WTC11 (cell line): ENCODE data around the gene CDS1. TPM values are rescaled to one million over a fixed set of nuclear protein-coding genes. Genes with fewer than 3 reads are reported as not detected.

Experiments
- ATAC-seq: fragments of 200-7000 bp; cut with Tn5 transposase; 2 replicates; pipeline ENCODE4 v1.10.0; 2021; ENCODE audit warnings: mild to moderate bottlenecking, moderate library complexity
- CTCF ChIA-PET: fragments of 300-600 bp; sonication (Branson Sonifier 250); formaldehyde crosslinking; loops from one replicate; lab custom pipeline; 2021; ENCODE audit warnings: antibody characterized with exemption; lab: Charles Lee
- POLR2A ChIA-PET: fragments of 350-600 bp; sonication (Branson Sonifier 250); formaldehyde crosslinking; loops from one replicate; lab custom pipeline; 2021; ENCODE audit warnings: antibody characterized with exemption; lab: Charles Lee
- DNase-seq: peaks from one replicate; pipeline ENCODE4 v3.0.0; 2021; ENCODE audit warnings: low spot score
- H3K27ac Mint-ChIP-seq: 2 replicates; pipeline ENCODE4 v1.8.0; 2021; ENCODE audit warnings: mixed read lengths
- H3K27me3 Mint-ChIP-seq: 2 replicates; pipeline ENCODE4 v1.8.0; 2021; ENCODE audit warnings: low read depth, mild to moderate bottlenecking, moderate library complexity, mixed read lengths
- H3K36me3 Mint-ChIP-seq: 2 replicates; pipeline ENCODE4 v1.8.0; 2021; ENCODE audit warnings: mixed read lengths
- H3K4me1 Mint-ChIP-seq: 2 replicates; pipeline ENCODE4 v1.8.0; 2022; ENCODE audit warnings: mixed read lengths
- H3K4me3 Mint-ChIP-seq: 2 replicates; pipeline ENCODE4 v1.8.0; 2021; ENCODE audit warnings: mild to moderate bottlenecking, moderate library complexity, mixed read lengths
- H3K9me3 Mint-ChIP-seq: 2 replicates; pipeline ENCODE4 v1.8.0; 2021; ENCODE audit warnings: mixed read lengths
- AR ChIP-seq: fragments of 250-450 bp; sonication (Bioruptor Pico); IDR thresholded peaks from 2 replicates; pipeline ENCODE4 v1.9.0; 2021; ENCODE audit warnings: mild to moderate bottlenecking
- CTCF ChIP-seq: fragments of 200-600 bp; IDR thresholded peaks from 2 replicates; pipeline ENCODE4 v1.8.0; 2022; ENCODE audit warnings: antibody characterized with exemption
- E2F1 ChIP-seq: sonication (generic); formaldehyde crosslinking; IDR thresholded peaks from 2 replicates; pipeline ENCODE4 v1.8.0; 2022; ENCODE audit warnings: mild to moderate bottlenecking, missing genetic modification reagents
- ERG ChIP-seq: fragments of 250-450 bp; sonication (Bioruptor Pico); IDR thresholded peaks from 2 replicates; pipeline ENCODE4 v1.8.0; 2021; ENCODE audit warnings: mild to moderate bottlenecking
- ETV6 ChIP-seq: sonication (generic); formaldehyde crosslinking; IDR thresholded peaks from 2 replicates; pipeline ENCODE4 v1.8.1; 2022; ENCODE audit warnings: mild to moderate bottlenecking, missing genetic modification reagents
- FOXK1 ChIP-seq: sonication (generic); formaldehyde crosslinking; IDR thresholded peaks from 2 replicates; pipeline ENCODE4 v1.8.0; 2022; ENCODE audit warnings: mild to moderate bottlenecking, moderate library complexity, missing genetic modification reagents
- GRHL2 ChIP-seq: fragments of 250-450 bp; sonication (Bioruptor Pico); IDR thresholded peaks from 2 replicates; pipeline ENCODE4 v1.8.0; 2022; ENCODE audit warnings: mild to moderate bottlenecking, moderate library complexity; ENCODE audit not compliant: insufficient replicate concordance, severe bottlenecking
- IRF1 ChIP-seq: sonication (generic); formaldehyde crosslinking; IDR thresholded peaks from 2 replicates; pipeline ENCODE4 v1.8.0; 2023; ENCODE audit warnings: missing genetic modification reagents
- IRF2 ChIP-seq: sonication (generic); formaldehyde crosslinking; IDR thresholded peaks from 2 replicates; pipeline ENCODE4 v1.8.0; 2022; ENCODE audit warnings: low read depth, missing genetic modification reagents, borderline replicate concordance
- MAX ChIP-seq: sonication (generic); formaldehyde crosslinking; IDR thresholded peaks from 2 replicates; pipeline ENCODE4 v1.8.0; 2022; ENCODE audit warnings: mild to moderate bottlenecking, missing genetic modification reagents
- NFYB ChIP-seq: sonication (generic); formaldehyde crosslinking; conservative IDR thresholded peaks from 2 replicates; pipeline ENCODE4 v1.8.0; 2022; ENCODE audit warnings: low read depth, missing genetic modification reagents
- OVOL2 ChIP-seq: fragments of 250-450 bp; sonication (Bioruptor Pico); IDR thresholded peaks from 2 replicates; pipeline ENCODE4 v1.9.0; 2021; ENCODE audit warnings: mild to moderate bottlenecking, borderline replicate concordance
- RELA ChIP-seq: sonication (generic); formaldehyde crosslinking; IDR thresholded peaks from 2 replicates; pipeline ENCODE4 v1.8.1; 2022; ENCODE audit warnings: missing genetic modification reagents, mild to moderate bottlenecking, borderline replicate concordance
- RORB ChIP-seq: fragments of 250-450 bp; sonication (Bioruptor Pico); IDR thresholded peaks from 2 replicates; pipeline ENCODE4 v1.9.0; 2021; ENCODE audit warnings: mild to moderate bottlenecking
- SP1 ChIP-seq: sonication (generic); formaldehyde crosslinking; conservative IDR thresholded peaks from 2 replicates; pipeline ENCODE4 v1.8.1; 2022; ENCODE audit warnings: missing genetic modification reagents
- TCF7 ChIP-seq: sonication (generic); formaldehyde crosslinking; IDR thresholded peaks from 2 replicates; pipeline ENCODE4 v1.8.0; 2022; ENCODE audit warnings: mild to moderate bottlenecking, low read depth, missing genetic modification reagents, moderate library complexity
- TEAD1 ChIP-seq: sonication (generic); formaldehyde crosslinking; IDR thresholded peaks from 2 replicates; pipeline ENCODE4 v1.8.0; 2022; ENCODE audit warnings: mild to moderate bottlenecking, missing genetic modification reagents
- TP53 ChIP-seq: sonication (generic); formaldehyde crosslinking; IDR thresholded peaks from 2 replicates; pipeline ENCODE4 v1.8.1; 2023; ENCODE audit warnings: mild to moderate bottlenecking, missing genetic modification reagents
- USF2 ChIP-seq: sonication (generic); formaldehyde crosslinking; IDR thresholded peaks from 2 replicates; pipeline ENCODE4 v1.8.1; 2023; ENCODE audit warnings: mild to moderate bottlenecking, missing genetic modification reagents, moderate library complexity
- ZBTB43 ChIP-seq: sonication (generic); formaldehyde crosslinking; IDR thresholded peaks from 2 replicates; pipeline ENCODE4 v1.8.1; 2023; ENCODE audit warnings: mild to moderate bottlenecking, missing genetic modification reagents
- ZMAT4 ChIP-seq: fragments of 250-450 bp; sonication (Bioruptor Pico); IDR thresholded peaks from 2 replicates; pipeline ENCODE4 v1.9.0; 2021; ENCODE audit warnings: mild to moderate bottlenecking
- ZNF232 ChIP-seq: sonication (generic); formaldehyde crosslinking; IDR thresholded peaks from 2 replicates; pipeline ENCODE4 v1.8.0; 2022; ENCODE audit warnings: mild to moderate bottlenecking, missing genetic modification reagents
- ZNF396 ChIP-seq: fragments of 250-450 bp; sonication (Bioruptor Pico); IDR thresholded peaks from 2 replicates; pipeline ENCODE4 v1.8.0; 2021; ENCODE audit warnings: mild to moderate bottlenecking, moderate library complexity, borderline replicate concordance
- ZNF423 ChIP-seq: fragments of 250-450 bp; sonication (Bioruptor Pico); IDR thresholded peaks from 2 replicates; pipeline ENCODE4 v2.1.2; 2022; ENCODE audit warnings: mild to moderate bottlenecking, moderate library complexity
- total RNA-seq: library from RNA; stranded (reverse); gene quantifications from 3 replicates; pipeline ENCODE4 v1.2.3, GENCODE V29; 2021

CDS1 gene
- total RNA-seq, 1 experiment from 2014 or later: 18.3 TPM

GRCh38 chr4:84565951-84566350 lies 17.0 kb upstream of the CDS1 start:
- Mint-ChIP-seq H3K9me3 (peaks cover 8% of the 10 kb centered on the region), H3K36me3 (peaks cover 4% of the 10 kb centered on the region; the same call in 1 of the 2 replicates), H3K4me3 (peak overlapping the region; percentile 55), H3K27ac (peak overlapping the region; percentile 99), H3K27me3 (no peaks in the 10 kb centered on the region), H3K4me1 (peaks cover 83% of the 10 kb centered on the region)
- peak; percentile 66 for DNase-seq
- CTCF ChIA-PET: interaction anchor here (0.6 to 4.2 kb wide), 3 partner anchors 12 to 66 kb away, joined by 3 to 39 read pairs (median 4); partner anchors contain the start of genes CDS1 and NKX6-1
- POLR2A ChIA-PET: interaction anchor here (2.2 kb wide), 1 partner anchor 16 kb away, joined by 9 read pairs; the partner anchor contains the start of gene CDS1
- TF ChIP-seq TEAD1 (peak; percentile 45; the same call in 1 of the 2 replicates), FOXK1 (0 out of 2 replicates have a peak, but pooled peaks have one; percentile 53), MAX (CRISPR knock-in tag) (peak; percentile 39; the same call in 1 of the 2 replicates), E2F1 (no peak), IRF2 (CRISPR knock-in tag) (no peak), ETV6 (CRISPR knock-in tag) (peak; percentile 84; the same call in 1 of the 2 replicates), OVOL2 (no peak)
- ATAC-seq: peak; percentile 91

- Mint-ChIP-seq H3K27me3 (no peaks in the 10 kb centered on the region), H3K36me3 (peaks cover 4% of the 10 kb centered on the region; the same call in 1 of the 2 replicates), H3K27ac (no peak overlapping the region; the same call in 1 of the 2 replicates), H3K4me1 (peaks cover 84% of the 10 kb centered on the region), H3K9me3 (peaks cover 12% of the 10 kb centered on the region), H3K4me3 (no peak overlapping the region)
- ATAC-seq: no peak
- DNase-seq: no peak
- TF ChIP-seq GRHL2 (CRISPR knock-in tag): no peak
- no peak for TF ChIP-seq TCF7 (CRISPR knock-in tag)
- TF ChIP-seq ZNF232: no peak
- TF ChIP-seq ERG: no peak
- no peak for TF ChIP-seq ZNF423
- TF ChIP-seq CTCF: no peak
- TF ChIP-seq ZBTB43 (CRISPR knock-in tag): no peak
- no peak for TF ChIP-seq IRF1 (CRISPR knock-in tag)
- TF ChIP-seq AR: no peak
- TF ChIP-seq RORB (CRISPR knock-in tag): no peak
- no peak for TF ChIP-seq TP53 (CRISPR knock-in tag)
- TF ChIP-seq SP1: no peak
- no peak for TF ChIP-seq ZMAT4 (CRISPR knock-in tag)
- TF ChIP-seq MAX (CRISPR knock-in tag): no peak
- no peak for TF ChIP-seq OVOL2
- TF ChIP-seq NFYB (CRISPR knock-in tag): no peak
- no peak for TF ChIP-seq RELA (CRISPR knock-in tag)
- TF ChIP-seq ZNF396 (CRISPR knock-in tag): no peak
- no peak for TF ChIP-seq USF2
- ChIA-PET POLR2A (interaction anchor here (0.9 to 1.3 kb wide), 2 partner anchors 10 to 14 kb away, joined by 6 read pairs; partner anchors contain the start of gene CDS1), CTCF (interaction anchor here (3.3 kb wide), 1 partner anchor 10 kb away, joined by 23 read pairs; no protein-coding TSS in a partner anchor)
These were observed 14.4 kb upstream of the CDS1 start for GRCh38 chr4:84568496-84568895.
